HG03175 (cell line): ENCODE measurements around the gene TRAPPC12.
"Not testable (repeated sequence)": the region's sequence is repeated elsewhere in the genome, so short reads cannot be mapped to it uniquely, and the experiment has no call there.

Source experiments
- ATAC-seq: cut with Tn5 transposase; IDR thresholded peaks from one replicate; pipeline ENCODE4 v1.9.1; 2021; ENCODE audit warnings: mild to moderate bottlenecking, moderate library complexity; ENCODE audit not compliant: unreplicated experiment

The TRAPPC12 gene

DNA sequence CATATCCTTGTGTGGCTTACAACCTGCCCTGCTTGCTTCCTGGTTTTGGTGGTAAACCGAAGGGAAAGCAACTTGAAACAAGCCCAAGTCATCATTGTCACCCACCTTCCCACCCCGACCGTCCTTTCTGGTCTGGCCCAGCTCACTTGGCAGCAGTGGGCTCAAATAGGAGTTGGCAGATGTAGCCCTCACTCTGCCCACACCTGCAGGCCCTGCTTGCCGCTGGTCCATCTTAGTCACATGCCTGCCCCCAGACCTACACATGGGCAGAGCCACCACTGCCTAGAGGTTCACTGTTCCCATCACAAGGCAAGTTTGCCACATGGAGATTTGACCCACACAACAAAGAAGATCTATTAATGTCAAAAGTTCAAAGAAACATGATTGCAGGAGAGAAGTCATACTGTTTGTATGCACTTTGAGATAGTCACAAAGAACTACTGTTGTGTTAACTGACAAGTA is 11.2 kb upstream of the TRAPPC12 start:
- ATAC-seq: no peak

DNA sequence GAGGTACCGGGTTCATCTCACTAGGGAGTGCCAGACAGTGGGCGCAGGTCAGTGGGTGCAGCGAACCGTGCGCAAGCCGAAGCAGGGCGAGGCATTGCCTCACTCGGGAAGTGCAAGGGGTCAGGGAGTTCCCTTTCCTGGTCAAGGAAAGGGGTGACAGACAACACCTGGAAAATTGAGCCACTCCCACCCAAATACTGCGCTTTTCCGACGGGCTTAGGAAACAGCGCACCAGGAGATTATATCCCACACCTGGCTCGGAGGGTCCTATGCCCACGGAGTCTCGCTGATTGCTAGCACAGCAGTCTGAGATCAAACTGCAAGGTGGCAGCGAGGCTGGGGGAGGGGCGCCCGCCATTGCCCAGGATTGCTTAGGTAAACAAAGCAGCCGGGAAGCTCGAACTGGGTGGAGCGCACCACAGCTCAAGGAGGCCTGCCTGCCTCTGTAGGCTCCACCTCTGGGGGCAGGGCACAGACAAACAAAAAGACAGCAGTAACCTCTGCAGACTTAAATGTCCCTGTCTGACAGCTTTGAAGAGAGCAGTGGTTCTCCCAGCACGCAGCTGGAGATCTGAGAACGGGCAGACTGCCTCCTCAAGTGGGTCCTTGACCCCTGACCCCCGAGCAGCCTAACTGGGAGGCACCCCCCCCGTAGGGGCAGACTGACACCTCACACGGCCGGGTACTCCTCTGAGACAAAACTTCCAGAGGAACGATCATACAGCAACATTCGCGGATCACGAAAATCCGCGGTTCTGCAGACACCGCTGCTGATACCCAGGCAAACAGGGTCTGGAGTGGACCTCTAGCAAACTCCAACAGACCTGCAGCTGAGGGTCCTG is 9.9 kb upstream of the TRAPPC12 start:
- ATAC-seq: not testable (repeated sequence)

DNA sequence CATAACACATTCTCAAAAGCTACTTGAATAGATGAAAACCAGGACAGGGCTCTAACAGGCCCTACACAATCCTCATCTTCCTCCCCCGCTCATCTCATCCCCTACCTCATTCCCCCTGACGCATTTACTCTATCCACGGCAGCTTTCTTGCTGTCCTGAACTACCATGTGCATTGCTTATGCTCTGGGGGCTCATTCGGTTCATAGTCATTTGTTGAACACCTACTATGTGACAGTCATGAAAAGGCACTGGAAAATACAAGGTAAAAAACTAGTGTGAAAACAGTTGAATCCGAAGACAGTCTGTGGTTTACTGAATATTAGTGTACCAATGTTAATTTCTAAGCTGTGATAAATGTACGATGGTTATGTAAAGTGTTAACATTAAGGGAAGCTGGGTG is 2.7 kb upstream of the TRAPPC12 start:
- ATAC-seq: no peak

DNA sequence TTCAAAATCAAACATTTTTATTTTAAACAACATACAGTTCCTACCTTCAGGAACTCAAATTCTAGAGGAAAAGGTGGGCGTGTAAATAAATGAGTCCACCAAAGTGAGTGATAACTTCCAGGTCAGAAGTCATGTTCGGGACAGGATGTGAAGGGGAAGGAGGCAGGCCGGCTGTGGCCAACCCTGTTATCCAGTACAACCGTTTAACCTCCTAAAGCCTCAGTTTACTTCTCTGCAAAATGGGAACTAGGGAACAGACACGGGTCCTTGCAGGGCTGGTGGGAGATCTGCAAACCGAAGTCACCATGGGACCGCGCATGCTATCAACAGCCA is 2.2 kb upstream of the TRAPPC12 start:
- peak; percentile 24 for ATAC-seq

DNA sequence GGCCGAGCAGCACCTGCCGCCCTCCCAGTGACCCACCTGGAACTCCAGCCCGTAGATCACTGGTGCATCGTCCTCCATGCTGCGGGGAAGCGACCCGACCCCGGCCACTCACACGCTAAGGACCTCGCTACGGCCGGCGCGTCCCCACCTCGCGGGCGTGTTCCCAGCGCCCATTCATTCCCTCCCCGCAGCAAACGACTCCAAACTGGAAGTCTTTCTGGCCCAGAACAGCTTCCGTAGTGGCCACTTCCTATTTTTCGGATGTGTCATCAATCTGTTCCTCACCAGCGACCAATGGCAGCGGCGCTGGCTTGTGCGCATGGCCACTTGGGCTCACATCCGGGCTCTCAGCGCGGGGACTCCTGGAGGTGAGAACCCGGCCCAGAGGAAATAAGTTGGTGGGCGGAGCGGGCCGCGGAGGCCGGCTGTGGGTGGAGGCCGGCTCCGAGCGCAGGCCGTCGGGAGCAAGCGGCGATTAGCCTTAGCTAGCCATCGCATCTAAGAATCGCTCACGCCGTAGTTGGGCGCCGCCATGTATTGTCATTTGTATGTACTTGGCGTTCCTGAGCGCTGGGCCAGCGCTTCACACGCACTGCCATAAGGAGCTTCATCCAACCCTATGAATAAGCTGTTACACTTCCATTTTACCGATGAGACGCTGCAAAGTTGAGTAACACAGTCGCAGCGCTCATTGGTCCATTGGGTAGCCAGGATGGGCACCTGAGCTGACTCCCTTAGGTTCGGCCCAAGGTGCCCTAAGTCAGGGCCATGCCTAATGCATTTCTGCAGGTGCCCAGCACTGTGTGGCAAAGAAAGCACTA is 1.7 kb upstream of the TRAPPC12 start, which contains the start of gene EIPR1:
EIPR1 (minus strand) TSS at position 207 of the 821 bp plus-strand sequence; CDS start at position 78, 129 bp downstream.
- ATAC-seq: peak; percentile 82

DNA sequence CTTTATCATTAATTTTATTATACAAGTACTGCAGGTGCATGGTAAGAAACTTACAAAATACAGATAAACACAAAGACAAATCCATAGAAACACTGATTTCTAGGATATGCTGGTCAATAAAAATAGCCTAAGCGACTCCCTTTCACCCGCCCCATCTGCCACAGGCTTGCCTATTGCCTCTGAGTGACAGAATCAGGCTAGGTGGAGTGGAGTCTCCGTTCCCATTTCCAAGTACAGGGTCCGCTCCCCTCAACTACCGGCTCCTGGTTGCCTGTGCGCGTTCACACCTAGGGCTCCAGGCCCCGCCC is 201 bp upstream of the TRAPPC12 start:
- ATAC-seq: no peak

DNA sequence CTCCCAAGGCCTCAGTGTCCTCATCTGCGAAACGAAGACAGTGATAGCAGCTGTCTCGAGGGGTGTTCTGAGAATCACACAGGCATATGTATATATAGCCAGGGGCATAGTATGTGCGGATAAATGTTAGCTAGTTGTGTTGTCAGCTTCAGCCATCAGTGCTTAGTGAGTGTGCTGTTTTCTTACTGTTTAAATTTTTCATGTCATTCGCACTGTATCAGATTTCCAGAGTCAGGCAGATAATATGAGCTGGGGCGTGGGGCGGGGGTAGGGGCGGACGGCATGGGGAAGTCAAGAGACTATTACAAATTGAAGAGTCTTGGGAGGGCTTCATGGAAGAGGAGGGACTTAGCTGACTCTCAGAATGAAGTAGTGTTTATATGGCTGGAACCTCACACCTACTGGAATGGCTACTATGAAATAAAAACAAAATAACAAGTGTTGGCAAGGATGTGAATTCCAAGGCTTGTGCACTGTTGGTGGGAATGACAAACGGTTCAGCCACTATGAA is 7.0 kb downstream of the TRAPPC12 start:
- ATAC-seq: no peak

DNA sequence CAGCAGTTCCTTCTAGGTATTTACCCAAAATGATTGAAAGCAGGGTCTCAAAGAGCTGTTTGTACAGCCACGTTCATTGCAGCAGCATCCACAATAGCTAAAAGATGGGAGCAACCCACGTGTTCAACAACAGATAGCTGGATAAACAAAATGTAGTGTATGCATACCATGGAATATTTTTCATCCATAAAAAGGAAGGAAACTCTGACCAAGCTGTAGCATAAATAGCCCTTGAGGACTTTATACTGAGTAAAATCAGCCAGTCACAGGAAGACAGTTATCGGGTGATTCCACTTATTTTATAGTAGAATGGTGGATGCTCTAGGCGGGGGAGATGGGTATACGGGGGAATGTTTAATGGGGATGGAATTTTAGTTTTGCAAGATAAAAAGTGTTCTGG is 7.5 kb downstream of the TRAPPC12 start:
- ATAC-seq: no peak

DNA sequence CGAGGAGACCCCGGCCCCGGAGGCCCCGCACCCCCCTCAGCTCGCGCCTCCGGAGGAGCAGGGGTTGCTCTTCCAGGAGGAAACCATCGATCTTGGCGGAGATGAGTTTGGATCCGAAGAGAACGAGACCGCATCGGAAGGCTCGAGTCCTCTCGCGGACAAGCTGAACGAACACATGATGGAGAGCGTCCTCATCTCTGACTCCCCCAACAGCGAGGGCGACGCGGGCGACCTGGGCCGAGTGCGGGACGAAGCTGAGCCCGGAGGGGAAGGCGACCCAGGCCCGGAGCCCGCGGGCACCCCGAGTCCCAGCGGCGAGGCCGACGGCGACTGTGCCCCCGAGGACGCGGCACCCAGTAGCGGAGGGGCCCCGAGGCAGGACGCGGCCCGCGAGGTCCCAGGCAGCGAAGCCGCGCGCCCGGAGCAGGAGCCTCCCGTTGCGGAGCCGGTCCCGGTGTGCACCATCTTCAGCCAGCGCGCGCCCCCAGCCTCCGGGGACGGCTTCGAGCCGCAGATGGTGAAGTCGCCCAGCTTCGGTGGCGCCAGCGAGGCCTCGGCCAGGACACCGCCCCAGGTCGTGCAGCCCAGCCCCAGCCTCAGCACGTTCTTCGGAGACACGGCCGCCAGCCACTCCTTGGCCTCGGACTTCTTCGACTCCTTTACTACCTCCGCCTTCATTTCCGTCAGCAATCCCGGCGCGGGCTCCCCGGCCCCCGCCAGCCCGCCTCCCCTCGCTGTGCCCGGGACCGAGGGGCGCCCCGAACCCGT is 8.3 kb downstream of the TRAPPC12 start:
- ATAC-seq: no peak

DNA sequence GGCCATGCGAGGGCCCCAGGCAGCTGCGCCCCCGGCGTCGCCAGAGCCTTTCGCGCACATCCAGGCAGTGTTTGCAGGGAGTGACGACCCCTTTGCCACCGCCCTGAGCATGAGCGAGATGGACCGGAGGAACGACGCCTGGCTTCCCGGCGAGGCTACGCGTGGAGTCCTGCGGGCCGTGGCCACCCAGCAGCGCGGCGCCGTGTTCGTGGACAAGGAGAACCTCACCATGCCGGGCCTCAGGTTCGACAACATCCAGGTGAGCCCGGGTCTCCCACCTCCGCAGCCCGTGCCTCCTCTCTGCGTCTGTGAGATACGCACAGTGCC is 8.9 kb downstream of the TRAPPC12 start:
- ATAC-seq: no peak

DNA sequence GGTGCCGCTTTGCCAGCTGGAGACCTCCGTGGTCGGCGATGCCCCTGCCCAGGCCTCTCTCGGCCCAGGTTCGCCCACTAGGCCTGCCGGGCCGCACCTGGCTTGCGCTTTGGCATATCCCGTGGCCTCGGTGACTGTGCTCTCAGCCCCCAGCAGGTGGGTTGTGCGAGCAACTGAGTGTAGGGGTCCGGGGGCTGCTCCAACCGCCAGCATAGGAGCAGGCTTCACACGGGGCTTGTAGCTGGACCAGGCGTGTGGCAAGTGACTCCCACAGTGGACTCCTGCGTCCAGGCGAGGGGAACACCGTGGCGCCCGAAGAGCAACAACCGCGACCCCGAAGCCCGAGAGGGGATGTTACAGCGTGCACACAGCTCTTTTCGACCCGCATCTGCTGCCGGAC is 9.7 kb downstream of the TRAPPC12 start:
- ATAC-seq: no peak

DNA sequence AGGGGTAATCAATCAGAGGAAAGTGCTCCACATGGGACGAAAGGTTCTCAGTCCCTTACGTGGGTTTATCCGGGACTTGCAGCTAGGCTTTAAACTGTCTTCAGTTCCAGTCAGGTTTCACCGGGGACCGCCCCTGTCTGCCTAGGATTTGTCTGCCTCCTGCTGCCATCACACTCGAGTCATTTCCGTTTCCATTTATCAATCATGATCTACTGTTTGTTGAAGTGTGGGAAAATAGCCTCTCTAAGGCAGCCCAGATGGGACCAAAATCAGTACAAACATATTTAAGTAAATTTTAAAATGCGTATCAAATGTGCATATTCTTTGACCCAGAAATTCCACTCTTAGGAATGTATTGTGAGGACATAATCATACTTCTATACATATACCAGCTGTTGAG is 10.5 kb downstream of the TRAPPC12 start:
- ATAC-seq: no peak

DNA sequence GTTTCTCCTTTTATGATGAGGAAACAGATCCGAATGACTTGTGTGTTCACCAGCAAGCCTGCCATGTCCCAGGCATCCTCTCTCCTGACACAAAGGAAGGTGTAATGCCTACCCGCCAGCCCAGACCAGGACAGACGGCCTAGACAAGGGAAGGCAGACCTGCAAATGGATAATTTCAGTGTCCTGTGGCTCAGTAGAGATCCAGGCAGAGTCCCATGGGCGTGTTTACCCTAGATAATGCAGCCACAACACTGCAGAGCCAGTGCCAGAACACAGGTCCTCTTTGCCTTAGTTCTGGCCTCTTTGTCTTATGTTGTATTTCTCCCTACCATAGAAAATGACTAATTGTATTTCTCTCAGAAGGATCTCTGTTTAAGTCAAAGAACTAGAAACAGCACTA is 12.7 kb downstream of the TRAPPC12 start:
- no peak for ATAC-seq

DNA sequence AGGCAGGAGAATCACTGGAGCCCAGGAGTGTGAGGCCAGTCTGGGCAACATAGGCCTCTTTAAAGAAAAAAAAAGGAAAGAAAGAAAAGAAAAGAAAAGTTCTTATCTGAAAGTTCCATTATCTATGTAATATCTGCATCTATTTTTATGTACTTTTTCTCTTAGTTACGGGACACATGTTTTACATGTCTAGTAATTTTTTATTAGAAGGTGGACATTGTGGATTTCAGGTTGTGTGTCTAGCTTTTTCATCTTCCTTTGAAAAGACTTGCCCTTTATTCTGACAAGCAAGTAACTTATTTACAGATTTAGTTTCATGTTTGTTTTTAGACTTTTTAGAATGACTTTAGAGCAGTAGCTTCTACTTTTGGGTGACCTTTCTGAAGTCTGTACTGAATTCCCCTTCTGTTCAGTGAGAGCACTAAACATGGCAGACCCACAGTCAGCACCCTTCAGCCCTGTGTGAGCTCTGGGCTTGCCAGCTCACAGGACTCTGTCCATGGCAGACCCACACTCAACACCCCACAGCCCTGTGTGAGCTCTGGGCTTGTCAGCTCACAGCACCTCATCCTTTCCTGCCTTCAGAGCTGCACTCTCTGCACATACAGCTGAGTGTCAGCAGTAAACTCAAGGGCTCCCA is 17.5 kb downstream of the TRAPPC12 start:
- no peak for ATAC-seq

DNA sequence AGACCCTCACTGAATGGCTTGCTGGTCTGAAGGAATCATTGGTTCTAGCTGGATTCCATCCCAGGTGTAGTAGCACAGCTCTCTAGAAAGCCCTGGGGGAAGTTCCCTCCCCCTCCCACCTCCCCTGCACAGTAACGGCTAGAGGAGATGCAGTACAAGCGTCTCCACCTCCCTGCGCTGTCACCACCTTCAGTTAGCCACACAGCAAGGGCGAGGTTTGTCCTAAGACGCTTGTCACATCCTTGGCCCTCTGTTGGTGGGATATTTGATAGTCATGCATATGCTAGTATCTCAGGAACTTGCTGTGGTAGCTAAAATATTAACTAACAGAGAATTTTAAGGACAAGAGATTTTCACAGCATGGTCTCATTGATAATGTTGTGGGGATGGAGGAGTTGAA is 19.4 kb downstream of the TRAPPC12 start:
- ATAC-seq: no peak

DNA sequence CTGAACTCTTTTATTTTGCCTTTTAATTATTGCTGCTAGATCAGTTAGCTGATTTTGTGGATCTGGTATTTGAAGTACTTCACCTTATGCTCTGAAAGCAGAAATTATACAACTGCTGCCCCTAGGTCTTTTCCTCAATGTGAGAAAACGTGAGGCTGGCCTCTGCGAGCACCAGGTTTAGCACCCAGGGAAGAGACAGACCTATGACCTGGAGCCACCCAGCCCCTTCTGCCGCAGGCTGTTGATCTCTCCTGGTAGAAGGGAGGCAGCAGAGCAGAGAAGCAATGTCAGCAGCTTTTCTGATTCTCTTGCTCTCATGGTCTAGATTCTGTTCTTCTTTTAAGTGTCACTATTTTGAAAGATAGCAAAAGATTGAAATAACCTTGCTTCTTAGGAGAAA is 19.9 kb downstream of the TRAPPC12 start:
- ATAC-seq: no peak

DNA sequence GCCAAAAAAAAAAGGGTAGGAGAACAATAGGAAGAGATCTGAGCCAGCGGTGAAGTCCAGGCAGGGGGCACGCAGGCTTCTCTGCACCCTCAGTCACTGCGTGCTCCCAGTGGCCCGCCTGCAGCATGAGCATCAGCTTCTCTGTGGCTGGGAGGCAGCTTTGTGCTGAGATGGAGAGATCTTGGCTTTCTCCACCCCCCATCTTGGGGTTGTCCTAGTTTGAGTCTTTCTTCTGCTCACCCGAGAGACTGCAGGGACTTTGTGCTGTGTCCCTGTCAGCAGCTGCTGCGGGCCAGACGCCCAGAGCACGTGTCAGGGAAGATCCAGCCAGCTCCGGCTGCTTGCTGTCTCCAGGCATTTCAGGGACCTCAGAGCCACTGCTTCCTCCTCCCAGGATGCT is 20.3 kb downstream of the TRAPPC12 start:
- ATAC-seq: no peak

DNA sequence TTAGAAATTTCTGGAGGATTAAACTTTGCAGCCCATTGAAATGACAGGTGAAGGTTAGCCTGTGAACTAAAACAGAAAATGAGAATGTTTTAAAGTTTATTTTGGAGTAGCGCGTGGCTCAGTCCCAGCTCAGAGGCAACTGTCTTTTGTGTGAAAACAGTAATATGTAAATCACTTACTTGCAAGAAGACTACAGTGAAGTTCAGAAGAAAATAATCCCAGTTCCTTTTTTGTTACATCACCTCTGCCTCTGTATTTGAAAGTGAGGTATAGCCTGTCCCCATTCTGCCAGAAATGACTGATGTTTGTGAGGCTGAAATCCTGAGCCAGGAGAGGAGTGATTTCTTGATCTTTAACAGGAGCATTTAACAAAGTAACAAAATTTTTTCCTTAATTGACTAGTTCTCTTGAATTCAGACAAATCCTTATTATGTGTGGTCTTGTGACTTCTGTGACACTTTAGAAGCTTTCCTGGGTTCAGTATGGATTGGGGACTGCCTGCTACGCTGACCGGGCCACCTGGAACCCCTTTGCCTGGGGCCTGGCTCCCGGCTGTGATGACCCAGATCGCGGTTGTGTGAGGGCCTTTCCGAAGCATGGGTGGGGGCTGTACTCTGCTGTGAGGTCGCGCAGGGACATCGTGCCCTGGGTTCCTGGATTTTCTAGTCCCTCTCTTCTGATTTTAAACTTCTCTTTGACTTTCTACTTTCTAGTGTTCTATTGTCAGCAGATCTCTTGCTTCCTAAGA is 24.3 kb downstream of the TRAPPC12 start:
- ATAC-seq: peak; percentile 99

DNA sequence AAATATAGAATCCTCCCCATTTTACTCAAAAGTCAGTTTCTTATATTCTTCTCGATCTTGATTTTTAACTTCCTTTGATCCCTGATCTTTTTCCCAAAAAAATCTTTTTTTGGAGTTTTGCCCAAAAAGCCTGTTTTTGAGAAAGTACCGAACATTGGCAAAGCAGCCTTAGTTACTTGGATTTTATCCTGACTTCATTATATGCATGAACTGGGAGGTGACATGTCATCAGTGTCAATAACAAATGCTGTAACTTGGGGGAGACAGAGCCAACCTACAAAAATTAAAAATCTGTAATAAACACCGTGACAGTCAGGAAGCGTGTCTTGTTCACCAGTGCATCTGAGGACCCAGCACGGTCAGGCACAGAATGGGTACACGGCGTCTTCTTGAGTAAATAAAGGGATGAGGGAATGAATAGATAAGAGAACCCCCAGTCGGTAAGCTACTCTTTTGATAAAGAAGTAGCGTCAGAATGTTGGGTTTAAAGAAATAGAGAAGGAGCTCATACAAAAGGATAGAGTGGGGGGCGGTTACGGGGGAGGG is 24.9 kb downstream of the TRAPPC12 start:
- no peak for ATAC-seq

DNA sequence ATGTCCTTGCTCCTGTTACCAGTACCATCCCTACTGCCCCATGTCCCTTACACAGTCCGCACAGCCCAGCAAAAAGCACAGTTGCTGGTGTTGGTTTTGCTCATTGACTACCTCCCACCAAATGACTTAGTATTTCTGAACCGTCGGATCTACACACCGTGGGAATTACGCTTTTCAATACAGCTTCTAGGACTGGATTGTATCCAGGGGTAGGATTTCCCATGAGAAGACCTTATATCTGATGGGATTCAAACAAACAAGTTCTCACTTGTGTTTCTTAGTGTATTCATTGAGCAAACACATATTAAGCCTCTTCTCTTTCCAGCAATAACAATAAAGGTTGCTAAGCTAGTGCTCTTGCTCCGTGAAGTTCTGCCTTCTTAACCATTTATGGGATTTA is 25.8 kb downstream of the TRAPPC12 start:
- ATAC-seq: no peak
